ENCODE results near the gene POU2F3. TPM values are rescaled to one million over a fixed set of nuclear protein-coding genes. Genes with fewer than 3 reads are reported as not detected.

POU2F3 gene
- total and polyA plus RNA-seq, 2 of the 13 experiments (the other 11 are each of a cell fraction or from before 2014, with no cell fraction given): not detected

DNA sequence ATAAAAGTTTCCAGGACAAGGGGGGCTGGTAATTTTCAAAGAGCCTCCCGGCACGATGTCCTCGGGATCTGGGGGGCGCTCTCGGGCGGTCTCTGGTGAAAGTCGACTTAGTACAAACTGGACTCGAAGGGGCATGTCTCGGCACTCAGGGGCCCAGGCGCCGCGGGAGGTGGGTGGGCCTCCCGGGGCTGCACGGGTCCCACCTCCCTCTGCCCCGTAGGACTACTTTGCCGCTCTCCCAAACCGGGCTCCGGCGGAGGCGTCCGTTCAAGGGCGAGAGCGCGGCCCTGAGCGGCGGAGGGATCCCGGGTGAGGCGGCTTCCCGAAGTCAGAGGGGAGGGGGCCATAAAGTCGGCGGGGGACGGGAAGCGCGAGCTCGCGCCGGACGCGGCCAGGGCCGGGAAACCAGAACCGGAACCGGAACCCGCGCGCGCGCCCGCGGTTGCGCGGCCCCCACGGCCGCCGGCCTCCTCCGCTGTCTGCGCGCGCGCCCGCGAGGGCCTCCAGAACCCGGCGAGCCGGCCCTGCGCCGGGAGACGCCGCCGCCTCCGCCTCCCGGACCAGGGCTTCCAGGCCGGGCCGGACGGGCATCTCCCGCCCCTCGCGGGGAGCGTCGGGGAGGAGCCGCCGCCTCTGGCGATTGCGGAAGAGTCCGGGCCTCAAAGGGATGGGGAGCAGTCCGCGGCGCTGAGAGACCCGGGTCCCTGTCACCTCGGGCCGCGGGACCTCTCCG, 96.1 kb downstream of the POU2F3 start, which contains the start of gene ARHGEF12 (continued):
- TF ChIP-seq, protein P1, sequence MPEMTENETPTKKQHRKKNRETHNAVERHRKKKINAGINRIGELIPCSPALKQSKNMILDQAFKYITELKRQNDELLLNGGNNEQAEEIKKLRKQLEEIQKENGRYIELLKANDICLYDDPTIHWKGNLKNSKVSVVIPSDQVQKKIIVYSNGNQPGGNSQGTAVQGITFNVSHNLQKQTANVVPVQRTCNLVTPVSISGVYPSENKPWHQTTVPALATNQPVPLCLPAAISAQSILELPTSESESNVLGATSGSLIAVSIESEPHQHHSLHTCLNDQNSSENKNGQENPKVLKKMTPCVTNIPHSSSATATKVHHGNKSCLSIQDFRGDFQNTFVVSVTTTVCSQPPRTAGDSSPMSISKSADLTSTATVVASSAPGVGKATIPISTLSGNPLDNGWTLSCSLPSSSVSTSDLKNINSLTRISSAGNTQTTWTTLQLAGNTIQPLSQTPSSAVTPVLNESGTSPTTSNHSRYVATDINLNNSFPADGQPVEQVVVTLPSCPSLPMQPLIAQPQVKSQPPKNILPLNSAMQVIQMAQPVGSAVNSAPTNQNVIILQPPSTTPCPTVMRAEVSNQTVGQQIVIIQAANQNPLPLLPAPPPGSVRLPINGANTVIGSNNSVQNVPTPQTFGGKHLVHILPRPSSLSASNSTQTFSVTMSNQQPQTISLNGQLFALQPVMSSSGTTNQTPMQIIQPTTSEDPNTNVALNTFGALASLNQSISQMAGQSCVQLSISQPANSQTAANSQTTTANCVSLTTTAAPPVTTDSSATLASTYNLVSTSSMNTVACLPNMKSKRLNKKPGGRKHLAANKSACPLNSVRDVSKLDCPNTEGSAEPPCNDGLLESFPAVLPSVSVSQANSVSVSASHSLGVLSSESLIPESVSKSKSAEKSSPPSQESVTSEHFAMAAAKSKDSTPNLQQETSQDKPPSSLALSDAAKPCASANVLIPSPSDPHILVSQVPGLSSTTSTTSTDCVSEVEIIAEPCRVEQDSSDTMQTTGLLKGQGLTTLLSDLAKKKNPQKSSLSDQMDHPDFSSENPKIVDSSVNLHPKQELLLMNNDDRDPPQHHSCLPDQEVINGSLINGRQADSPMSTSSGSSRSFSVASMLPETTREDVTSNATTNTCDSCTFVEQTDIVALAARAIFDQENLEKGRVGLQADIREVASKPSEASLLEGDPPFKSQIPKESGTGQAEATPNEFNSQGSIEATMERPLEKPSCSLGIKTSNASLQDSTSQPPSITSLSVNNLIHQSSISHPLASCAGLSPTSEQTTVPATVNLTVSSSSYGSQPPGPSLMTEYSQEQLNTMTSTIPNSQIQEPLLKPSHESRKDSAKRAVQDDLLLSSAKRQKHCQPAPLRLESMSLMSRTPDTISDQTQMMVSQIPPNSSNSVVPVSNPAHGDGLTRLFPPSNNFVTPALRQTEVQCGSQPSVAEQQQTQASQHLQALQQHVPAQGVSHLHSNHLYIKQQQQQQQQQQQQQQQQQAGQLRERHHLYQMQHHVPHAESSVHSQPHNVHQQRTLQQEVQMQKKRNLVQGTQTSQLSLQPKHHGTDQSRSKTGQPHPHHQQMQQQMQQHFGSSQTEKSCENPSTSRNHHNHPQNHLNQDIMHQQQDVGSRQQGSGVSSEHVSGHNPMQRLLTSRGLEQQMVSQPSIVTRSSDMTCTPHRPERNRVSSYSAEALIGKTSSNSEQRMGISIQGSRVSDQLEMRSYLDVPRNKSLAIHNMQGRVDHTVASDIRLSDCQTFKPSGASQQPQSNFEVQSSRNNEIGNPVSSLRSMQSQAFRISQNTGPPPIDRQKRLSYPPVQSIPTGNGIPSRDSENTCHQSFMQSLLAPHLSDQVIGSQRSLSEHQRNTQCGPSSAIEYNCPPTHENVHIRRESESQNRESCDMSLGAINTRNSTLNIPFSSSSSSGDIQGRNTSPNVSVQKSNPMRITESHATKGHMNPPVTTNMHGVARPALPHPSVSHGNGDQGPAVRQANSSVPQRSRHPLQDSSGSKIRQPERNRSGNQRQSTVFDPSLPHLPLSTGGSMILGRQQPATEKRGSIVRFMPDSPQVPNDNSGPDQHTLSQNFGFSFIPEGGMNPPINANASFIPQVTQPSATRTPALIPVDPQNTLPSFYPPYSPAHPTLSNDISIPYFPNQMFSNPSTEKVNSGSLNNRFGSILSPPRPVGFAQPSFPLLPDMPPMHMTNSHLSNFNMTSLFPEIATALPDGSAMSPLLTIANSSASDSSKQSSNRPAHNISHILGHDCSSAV (CRISPR knock-in tag; IDR thresholded peaks at IDR 0.05; ENCODE audit: borderline replicate concordance): no peak
- TF ChIP-seq KAT8 (CRISPR knock-in tag; IDR thresholded peaks at IDR 0.05) (peak; percentile 75), KAT7 (CRISPR knock-in tag; IDR thresholded peaks at IDR 0.05; ENCODE audit: borderline replicate concordance) (peak; percentile 47; the same call in 1 of the 2 replicates), ZBTB7A (CRISPR knock-in tag; IDR thresholded peaks at IDR 0.05) (0 out of 2 replicates have a peak, but pooled peaks have one; percentile 69), ZNF350 (CRISPR knock-in tag; IDR thresholded peaks at IDR 0.05; ENCODE audit: borderline replicate concordance, low read depth) (peak; percentile 95), ZNF737 (CRISPR knock-in tag; IDR thresholded peaks at IDR 0.05; ENCODE audit: borderline replicate concordance) (0 out of 2 replicates have a peak, but pooled peaks have one; percentile 26), ASH2L (IDR thresholded peaks at IDR 0.05; ENCODE audit: insufficient read length, low read depth, low read length) (peak; percentile 71), ZNF850 (CRISPR knock-in tag; conservative IDR thresholded peaks at IDR 0.05) (0 out of 2 replicates have a peak, but pooled peaks have one; percentile 31), GPN1 (CRISPR knock-in tag; IDR thresholded peaks at IDR 0.05; ENCODE audit: borderline replicate concordance) (no peak)
- TF ChIP-seq, protein P2, sequence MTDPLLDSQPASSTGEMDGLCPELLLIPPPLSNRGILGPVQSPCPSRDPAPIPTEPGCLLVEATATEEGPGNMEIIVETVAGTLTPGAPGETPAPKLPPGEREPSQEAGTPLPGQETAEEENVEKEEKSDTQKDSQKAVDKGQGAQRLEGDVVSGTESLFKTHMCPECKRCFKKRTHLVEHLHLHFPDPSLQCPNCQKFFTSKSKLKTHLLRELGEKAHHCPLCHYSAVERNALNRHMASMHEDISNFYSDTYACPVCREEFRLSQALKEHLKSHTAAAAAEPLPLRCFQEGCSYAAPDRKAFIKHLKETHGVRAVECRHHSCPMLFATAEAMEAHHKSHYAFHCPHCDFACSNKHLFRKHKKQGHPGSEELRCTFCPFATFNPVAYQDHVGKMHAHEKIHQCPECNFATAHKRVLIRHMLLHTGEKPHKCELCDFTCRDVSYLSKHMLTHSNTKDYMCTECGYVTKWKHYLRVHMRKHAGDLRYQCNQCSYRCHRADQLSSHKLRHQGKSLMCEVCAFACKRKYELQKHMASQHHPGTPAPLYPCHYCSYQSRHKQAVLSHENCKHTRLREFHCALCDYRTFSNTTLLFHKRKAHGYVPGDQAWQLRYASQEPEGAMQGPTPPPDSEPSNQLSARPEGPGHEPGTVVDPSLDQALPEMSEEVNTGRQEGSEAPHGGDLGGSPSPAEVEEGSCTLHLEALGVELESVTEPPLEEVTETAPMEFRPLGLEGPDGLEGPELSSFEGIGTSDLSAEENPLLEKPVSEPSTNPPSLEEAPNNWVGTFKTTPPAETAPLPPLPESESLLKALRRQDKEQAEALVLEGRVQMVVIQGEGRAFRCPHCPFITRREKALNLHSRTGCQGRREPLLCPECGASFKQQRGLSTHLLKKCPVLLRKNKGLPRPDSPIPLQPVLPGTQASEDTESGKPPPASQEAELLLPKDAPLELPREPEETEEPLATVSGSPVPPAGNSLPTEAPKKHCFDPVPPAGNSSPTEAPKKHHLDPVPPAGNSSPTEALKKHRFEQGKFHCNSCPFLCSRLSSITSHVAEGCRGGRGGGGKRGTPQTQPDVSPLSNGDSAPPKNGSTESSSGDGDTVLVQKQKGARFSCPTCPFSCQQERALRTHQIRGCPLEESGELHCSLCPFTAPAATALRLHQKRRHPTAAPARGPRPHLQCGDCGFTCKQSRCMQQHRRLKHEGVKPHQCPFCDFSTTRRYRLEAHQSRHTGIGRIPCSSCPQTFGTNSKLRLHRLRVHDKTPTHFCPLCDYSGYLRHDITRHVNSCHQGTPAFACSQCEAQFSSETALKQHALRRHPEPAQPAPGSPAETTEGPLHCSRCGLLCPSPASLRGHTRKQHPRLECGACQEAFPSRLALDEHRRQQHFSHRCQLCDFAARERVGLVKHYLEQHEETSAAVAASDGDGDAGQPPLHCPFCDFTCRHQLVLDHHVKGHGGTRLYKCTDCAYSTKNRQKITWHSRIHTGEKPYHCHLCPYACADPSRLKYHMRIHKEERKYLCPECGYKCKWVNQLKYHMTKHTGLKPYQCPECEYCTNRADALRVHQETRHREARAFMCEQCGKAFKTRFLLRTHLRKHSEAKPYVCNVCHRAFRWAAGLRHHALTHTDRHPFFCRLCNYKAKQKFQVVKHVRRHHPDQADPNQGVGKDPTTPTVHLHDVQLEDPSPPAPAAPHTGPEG (CRISPR knock-in tag; IDR thresholded peaks at IDR 0.05): peak; percentile 53
